BJ (cell line): ENCODE measurements around the gene MTHFD1L. TPM values are rescaled to one million over a fixed set of nuclear protein-coding genes. Genes with fewer than 3 reads are reported as not detected.
"Not testable (repeated sequence)": the region's sequence is repeated elsewhere in the genome, so short reads cannot be mapped to it uniquely, and the experiment has no call there.

ENCODE experiments used
- CTCF ChIA-PET: fragments of 350-600 bp; formaldehyde crosslinking; extraction: SDS; loops from one replicate; lab custom pipeline; 2021; ENCODE audit warnings: antibody characterized with exemption, inconsistent platforms; lab: Yijun Ruan, JAX
- POLR2A ChIA-PET: fragments of 300-600 bp; sonication (Branson Sonifier 250); formaldehyde crosslinking; extraction: SDS; loops from one replicate; lab custom pipeline; 2021; ENCODE audit warnings: antibody characterized with exemption; lab: Charles Lee
- DNase-seq: peaks from one replicate; pipeline ENCODE4 v3.0.0-alpha.2; 2011; ENCODE audit warnings: low read depth
- H3K27me3 ChIP-seq: 2 replicates; pipeline ENCODE4 v1.6.0; 2011; ENCODE audit warnings: low read length; ENCODE audit not compliant: control insufficient read depth, insufficient read depth
- H3K36me3 ChIP-seq: 2 replicates; pipeline ENCODE4 v1.5.1; 2011; ENCODE audit warnings: low read length; ENCODE audit not compliant: control insufficient read depth, insufficient read depth
- H3K4me3 ChIP-seq: 2 replicates; pipeline ENCODE4 v1.5.1; 2011; ENCODE audit warnings: low read depth, mild to moderate bottlenecking, control low read depth, low read length
- polyA plus RNA-seq: library from polyadenylated mRNA; depleted of rRNA; stranded (reverse); fragments of >200 nt; gene quantifications from 2 replicates; pipeline ENCODE4 v1.2.3, GENCODE V29; 2011
- TF ChIP-seq, protein P1 (sequence below): IDR thresholded peaks from 2 replicates; pipeline ENCODE4 v1.5.1; 2011; ENCODE audit warnings: low read depth, mild to moderate bottlenecking, control low read depth, inconsistent platforms, low read length, moderate library complexity; ENCODE audit not compliant: insufficient read depth

Gene MTHFD1L
- polyA plus RNA-seq, 1 experiment: 58.9 TPM

DNA sequence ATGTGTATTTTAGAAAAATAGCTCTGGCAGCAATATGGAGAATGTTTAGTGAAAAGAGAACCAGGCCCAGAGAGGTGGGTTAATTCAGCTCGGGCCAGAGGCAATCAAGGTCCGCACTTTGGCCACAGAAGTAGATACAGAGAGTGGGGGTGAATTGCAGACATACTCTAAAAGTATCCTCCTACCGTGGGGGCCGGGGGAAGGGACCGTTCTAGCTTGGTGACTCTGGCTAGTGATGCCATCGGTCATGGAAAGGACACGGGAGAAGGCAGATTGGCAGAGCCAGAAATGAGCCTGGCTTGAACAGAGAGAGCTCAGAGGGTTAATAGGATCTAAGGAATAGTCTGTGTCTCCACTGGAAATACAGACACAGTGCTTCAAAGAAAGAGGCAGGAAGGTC lies 173.1 kb downstream of the MTHFD1L start:
- TF ChIP-seq, protein P1, sequence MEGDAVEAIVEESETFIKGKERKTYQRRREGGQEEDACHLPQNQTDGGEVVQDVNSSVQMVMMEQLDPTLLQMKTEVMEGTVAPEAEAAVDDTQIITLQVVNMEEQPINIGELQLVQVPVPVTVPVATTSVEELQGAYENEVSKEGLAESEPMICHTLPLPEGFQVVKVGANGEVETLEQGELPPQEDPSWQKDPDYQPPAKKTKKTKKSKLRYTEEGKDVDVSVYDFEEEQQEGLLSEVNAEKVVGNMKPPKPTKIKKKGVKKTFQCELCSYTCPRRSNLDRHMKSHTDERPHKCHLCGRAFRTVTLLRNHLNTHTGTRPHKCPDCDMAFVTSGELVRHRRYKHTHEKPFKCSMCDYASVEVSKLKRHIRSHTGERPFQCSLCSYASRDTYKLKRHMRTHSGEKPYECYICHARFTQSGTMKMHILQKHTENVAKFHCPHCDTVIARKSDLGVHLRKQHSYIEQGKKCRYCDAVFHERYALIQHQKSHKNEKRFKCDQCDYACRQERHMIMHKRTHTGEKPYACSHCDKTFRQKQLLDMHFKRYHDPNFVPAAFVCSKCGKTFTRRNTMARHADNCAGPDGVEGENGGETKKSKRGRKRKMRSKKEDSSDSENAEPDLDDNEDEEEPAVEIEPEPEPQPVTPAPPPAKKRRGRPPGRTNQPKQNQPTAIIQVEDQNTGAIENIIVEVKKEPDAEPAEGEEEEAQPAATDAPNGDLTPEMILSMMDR: no peak
- Histone ChIP-seq H3K4me3 (no peak overlapping the region), H3K36me3 (peaks cover 12% of the 10 kb centered on the region), H3K27me3 (no peaks in the 10 kb centered on the region)
- no peak for DNase-seq
- POLR2A ChIA-PET: interaction anchor here (0.6 kb wide), 1 partner anchor 292 kb away, joined by 3 read pairs; no protein-coding TSS in a partner anchor
- CTCF ChIA-PET: interaction anchor here (0.8 to 1.6 kb wide), 3 partner anchors 23 to 286 kb away, joined by 3 to 7 read pairs (median 3); no protein-coding TSS in a partner anchor

DNA sequence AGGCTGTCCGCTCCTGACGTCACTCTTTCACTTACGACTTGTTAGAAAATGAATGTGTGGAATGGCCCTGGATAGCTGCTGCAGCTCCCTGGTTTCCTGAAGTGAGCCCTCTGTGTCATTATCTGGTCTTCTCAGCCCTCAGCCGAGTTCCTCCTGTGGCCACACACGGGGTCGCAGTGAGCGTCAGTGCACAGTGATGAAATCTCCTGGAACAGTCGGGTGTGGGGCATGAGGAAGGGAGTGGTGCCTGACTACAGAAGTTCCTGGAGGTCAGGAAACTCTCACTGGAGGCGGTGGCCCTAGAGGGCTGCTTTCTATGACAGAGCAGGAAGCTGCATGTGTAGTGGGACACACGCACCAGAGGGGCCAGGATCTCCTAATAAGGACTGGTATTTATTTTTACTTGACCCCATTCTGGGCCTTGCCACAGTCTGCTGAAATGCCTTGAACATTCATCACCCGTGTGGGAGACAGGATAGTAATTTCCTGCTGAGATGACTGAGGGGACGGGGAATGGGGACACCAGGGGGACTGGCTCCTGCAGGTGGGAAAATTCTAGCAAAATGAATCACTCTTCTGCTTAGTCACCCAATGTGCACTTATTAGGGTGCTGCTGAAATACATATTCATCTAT lies 175.5 kb downstream of the MTHFD1L start:
- DNase-seq: peak; percentile 96
- H3K36me3 ChIP-seq: peaks cover 15% of the 10 kb centered on the region
- ChIA-PET POLR2A (interaction anchor here (0.6 kb wide), 1 partner anchor 224 kb away, joined by 4 read pairs; no protein-coding TSS in a partner anchor), CTCF (interaction anchor here (0.6 to 3.1 kb wide), 5 partner anchors 10 to 284 kb away, joined by 3 to 10 read pairs (median 4); no protein-coding TSS in a partner anchor)
- TF ChIP-seq, protein P1: peak; percentile 23; the same call in 1 of the 2 replicates
- not testable (repeated sequence) for H3K27me3 ChIP-seq, H3K4me3 ChIP-seq

DNA sequence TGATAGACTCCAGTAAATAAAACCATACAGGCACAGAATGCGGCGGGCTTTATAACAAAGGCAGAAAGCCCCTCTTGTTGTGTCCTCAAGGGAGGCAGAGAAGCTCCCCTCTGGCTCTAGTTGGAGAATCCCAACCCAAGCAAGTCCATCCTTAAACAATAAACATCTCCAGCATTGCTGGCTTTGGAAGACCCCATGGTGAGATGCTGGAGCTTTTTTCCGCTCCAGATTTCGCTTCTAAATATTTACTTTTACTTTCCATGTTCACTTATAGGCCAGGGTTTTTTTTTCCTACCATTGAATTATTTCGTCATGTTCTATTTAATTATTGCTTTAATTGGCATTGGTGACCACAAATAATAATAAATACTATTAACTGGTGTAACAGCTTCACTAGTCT lies 176.2 kb downstream of the MTHFD1L start:
- ChIA-PET CTCF (interaction anchor here (1.1 to 3.1 kb wide), 5 partner anchors 9 to 283 kb away, joined by 3 to 10 read pairs (median 4); no protein-coding TSS in a partner anchor), POLR2A (no interaction called here)
- no peak overlapping the region for H3K4me3 ChIP-seq
- TF ChIP-seq, protein P1: no peak
- no peak for DNase-seq
- H3K27me3 ChIP-seq: no peaks in the 10 kb centered on the region
- H3K36me3 ChIP-seq: peaks cover 15% of the 10 kb centered on the region

DNA sequence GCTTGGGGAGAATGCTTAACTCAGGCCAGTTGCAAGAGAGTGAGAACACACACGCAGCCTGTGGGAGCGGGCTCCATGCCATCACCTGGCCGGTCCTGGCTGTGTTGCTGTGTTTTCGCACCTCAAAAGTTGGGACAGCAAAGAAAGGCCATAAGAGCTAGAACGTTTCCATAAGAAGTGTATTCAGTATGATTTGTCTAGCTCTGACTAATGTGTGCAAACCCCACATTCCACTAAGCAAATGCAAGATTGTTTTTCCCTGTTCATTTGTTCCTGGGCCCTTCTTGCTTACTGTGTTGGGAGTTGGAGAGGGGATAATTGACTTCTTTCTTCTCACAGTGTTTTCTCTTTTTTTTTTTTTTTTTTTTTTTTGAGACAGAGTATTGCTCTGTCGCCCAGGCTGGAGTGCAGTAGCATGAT lies 177.4 kb downstream of the MTHFD1L start:
- CTCF ChIA-PET: interaction anchor here (2.8 kb wide), 1 partner anchor 282 kb away, joined by 10 read pairs; no protein-coding TSS in a partner anchor
- H3K27me3 ChIP-seq, DNase-seq, H3K4me3 ChIP-seq, POLR2A ChIA-PET: not testable (repeated sequence)
- H3K36me3 ChIP-seq: peaks cover 11% of the 10 kb centered on the region

DNA sequence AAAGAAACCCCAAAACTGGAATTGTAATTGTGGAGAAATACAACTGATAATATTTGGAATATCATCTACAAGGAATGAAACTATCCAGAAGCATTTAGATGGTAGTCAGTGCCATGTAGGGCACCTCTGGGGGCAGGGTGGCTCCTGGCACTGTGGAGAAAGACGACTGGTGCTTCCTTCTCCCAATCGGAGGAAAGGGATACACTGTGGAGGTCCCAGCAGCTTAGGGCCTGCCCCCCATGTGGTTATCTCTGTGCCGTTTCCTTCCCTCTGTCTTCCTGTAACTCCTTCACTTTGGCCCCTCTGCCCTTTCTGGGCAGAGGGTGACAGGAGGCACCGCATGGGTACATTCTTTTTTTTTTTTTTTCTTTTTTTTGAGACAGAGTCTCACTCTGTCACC lies 178.4 kb downstream of the MTHFD1L start:
- H3K36me3 ChIP-seq: peaks cover 15% of the 10 kb centered on the region
- POLR2A ChIA-PET: no interaction called here
- no peak overlapping the region for H3K4me3 ChIP-seq
- no peaks in the 10 kb centered on the region for H3K27me3 ChIP-seq
- TF ChIP-seq, protein P1: no peak
- CTCF ChIA-PET: interaction anchor here (0.6 to 2.0 kb wide), 2 partner anchors 11 to 280 kb away, joined by 3 to 5 read pairs; no protein-coding TSS in a partner anchor
- no peak for DNase-seq
